HG02571 (cell line): ENCODE data around the gene EPM2A.

Experiments
- ATAC-seq: cut with Tn5 transposase; IDR thresholded peaks from one replicate; pipeline ENCODE4 v1.9.1; 2021; ENCODE audit warnings: mild to moderate bottlenecking, moderate library complexity; ENCODE audit not compliant: unreplicated experiment

Gene EPM2A

GRCh38 chr6:145620088-145620487 is 115.2 kb downstream of the EPM2A start:
- ATAC-seq: no peak

GRCh38 chr6:145609521-145609920 is 125.8 kb downstream of the EPM2A start:
- ATAC-seq: no peak

GRCh38 chr6:145608850-145609249 is 126.5 kb downstream of the EPM2A start:
- ATAC-seq: no peak

GRCh38 chr6:145603991-145604390 is 131.3 kb downstream of the EPM2A start:
- no peak for ATAC-seq

GRCh38 chr6:145603424-145603833 is 131.9 kb downstream of the EPM2A start:
- ATAC-seq: no peak

GRCh38 chr6:145602726-145603326 is 132.5 kb downstream of the EPM2A start:
- no peak for ATAC-seq

- ATAC-seq: no peak
These were observed 133.9 kb downstream of the EPM2A start for GRCh38 chr6:145601397-145601796.

GRCh38 chr6:145600299-145600698 is 135.0 kb downstream of the EPM2A start:
- no peak for ATAC-seq

GRCh38 chr6:145588981-145589380 is 146.3 kb downstream of the EPM2A start:
- ATAC-seq: no peak

GRCh38 chr6:145587334-145587733 is 148.0 kb downstream of the EPM2A start:
- no peak for ATAC-seq

- ATAC-seq: no peak
These were observed 151.6 kb downstream of the EPM2A start for GRCh38 chr6:145583753-145584152.
